OCI-LY1 (cell line): Measurements from ENCODE around the gene RPL27A.

Experiments used
- H2AFZ ChIP-seq: fragments of 200-600 bp; sonication (generic), shearing (Covaris generic); 2 replicates; pipeline ENCODE4 v1.6.0; 2014; ENCODE audit warnings: antibody characterized with exemption, mild to moderate bottlenecking, low read length
- H3F3A ChIP-seq: fragments of 200-600 bp; sonication (generic), shearing (Covaris generic); 2 replicates; pipeline ENCODE4 v1.6.0; 2014; ENCODE audit warnings: mild to moderate bottlenecking, antibody characterized with exemption, low read length, moderate library complexity; ENCODE audit not compliant: insufficient read depth
- H3K27ac ChIP-seq: fragments of 200-600 bp; sonication (generic); 2 replicates; pipeline ENCODE4 v1.5.1; 2014; ENCODE audit warnings: low read length, mixed run types, mild to moderate bottlenecking, low read depth; ENCODE audit not compliant: poor library complexity, severe bottlenecking
- H3K27me3 ChIP-seq: fragments of 200-600 bp; sonication (generic); 2 replicates; pipeline ENCODE4 v1.6.0; 2014; ENCODE audit warnings: antibody characterized with exemption, mild to moderate bottlenecking, low read length, moderate library complexity; ENCODE audit not compliant: insufficient read depth
- H3K36me3 ChIP-seq: fragments of 200-600 bp; sonication (generic); 2 replicates; pipeline ENCODE4 v1.6.1; 2014; ENCODE audit warnings: mild to moderate bottlenecking, antibody characterized with exemption, low read length, moderate library complexity, mixed read lengths; ENCODE audit not compliant: insufficient read depth
- H3K4me1 ChIP-seq: fragments of 200-600 bp; sonication (generic); 2 replicates; pipeline ENCODE4 v1.5.1; 2014; ENCODE audit warnings: mild to moderate bottlenecking, low read length, moderate library complexity; ENCODE audit not compliant: insufficient read depth, severe bottlenecking
- H3K4me2 ChIP-seq: fragments of 200-600 bp; sonication (generic), shearing (Covaris generic); 2 replicates; pipeline ENCODE4 v1.6.1; 2014; ENCODE audit warnings: low read length
- H3K4me3 ChIP-seq: fragments of 200-600 bp; sonication (generic); 2 replicates; pipeline ENCODE4 v1.5.1; 2014; ENCODE audit warnings: low read length, low read depth, mild to moderate bottlenecking, mixed read lengths; ENCODE audit not compliant: poor library complexity, severe bottlenecking
- H3K79me2 ChIP-seq: fragments of 200-600 bp; shearing (Covaris generic); 2 replicates; pipeline ENCODE4 v1.6.1; 2016; ENCODE audit warnings: mixed run types, low read length, mixed read lengths; ENCODE audit not compliant: insufficient read depth
- H3K9ac ChIP-seq: fragments of 200-600 bp; sonication (generic), shearing (Covaris generic); 2 replicates; pipeline ENCODE4 v1.6.1; 2014; ENCODE audit warnings: mild to moderate bottlenecking, low read length, mixed read lengths
- H3K9me2 ChIP-seq: fragments of 200-600 bp; sonication (generic), shearing (Covaris generic); 2 replicates; pipeline ENCODE4 v1.6.1; 2014; ENCODE audit warnings: low read depth, mild to moderate bottlenecking, low read length, mixed read lengths
- H3K9me3 ChIP-seq: fragments of 200-600 bp; shearing (Covaris generic); 2 replicates; pipeline ENCODE4 v1.6.1; 2014; ENCODE audit warnings: low read length, mixed read lengths
- H4K20me1 ChIP-seq: fragments of 200-600 bp; sonication (generic), shearing (Covaris generic); 2 replicates; pipeline ENCODE4 v1.6.0; 2016; ENCODE audit warnings: mild to moderate bottlenecking, low read length; ENCODE audit not compliant: insufficient read depth
- EZH2 ChIP-seq: fragments of 200-600 bp; sonication (generic), shearing (Covaris generic); IDR thresholded peaks from 2 replicates; pipeline ENCODE4 v1.8.0; 2017; ENCODE audit warnings: borderline replicate concordance, mixed run types, mild to moderate bottlenecking, antibody characterized with exemption, low read length, moderate library complexity, mixed read lengths
- TF ChIP-seq, protein P1 (sequence below): fragments of 200-600 bp; sonication (generic), shearing (Covaris generic); IDR thresholded peaks from 2 replicates; pipeline ENCODE4 v1.5.1; 2017; ENCODE audit warnings: mild to moderate bottlenecking, antibody characterized with exemption, low read length, moderate library complexity, mixed read lengths

The RPL27A gene

DNA sequence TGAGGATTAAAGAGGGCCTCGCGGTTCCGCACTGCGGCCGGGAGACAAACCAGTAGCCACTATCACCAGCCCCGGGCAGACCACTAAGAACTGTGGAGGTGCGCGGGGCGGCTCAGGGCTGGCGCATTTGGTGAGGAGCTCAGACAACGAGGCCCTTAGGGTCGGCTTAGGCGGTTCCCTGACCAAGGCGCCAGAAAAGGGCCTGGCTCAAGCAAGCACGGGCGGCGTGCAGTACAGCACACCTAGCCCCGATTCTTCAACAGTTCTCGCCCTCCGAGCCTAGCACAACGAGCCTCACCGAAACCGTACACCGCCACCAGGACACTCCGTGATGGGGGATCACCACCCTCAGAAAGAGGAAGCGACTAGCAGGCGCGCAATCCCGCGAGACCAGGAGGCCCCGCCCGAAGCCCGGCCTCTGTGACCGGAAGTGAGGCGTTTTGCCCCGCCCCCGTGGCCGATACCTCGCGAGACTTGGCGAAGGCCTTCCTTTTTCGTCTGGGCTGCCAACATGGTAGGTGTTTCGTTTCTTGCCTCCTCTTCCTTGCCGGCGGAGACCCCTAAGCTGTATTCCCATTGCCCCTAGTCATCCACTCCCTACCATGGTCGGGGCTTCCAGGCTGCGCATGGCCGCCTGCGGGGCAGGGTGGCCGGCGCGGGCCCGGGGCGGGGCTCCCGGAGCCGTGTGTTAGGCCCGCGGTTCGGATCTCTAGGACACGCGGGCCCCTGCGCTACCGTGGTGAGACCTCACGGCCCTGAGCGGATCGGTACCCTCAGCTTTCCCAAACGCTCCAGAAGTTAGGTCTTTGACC, at the start of gene RPL27A, which contains the start of gene TRIM66:
Gene RPL27A (plus strand): TSS at position 490 of the 812 bp plus-strand sequence. CDS start 22 bp downstream, at position 512.
Gene TRIM66 (minus strand): TSS at position 363 of the 812 bp plus-strand sequence. CDS start 10,391 bp downstream, outside the sequence.
- Histone ChIP-seq H3K79me2 (peaks cover 17% of the 10 kb centered on the region), H3F3A (peaks cover 14% of the 10 kb centered on the region; the same call in 1 of the 2 replicates), H3K9ac (peak within 1 kb of the TSS; percentile 90), H3K4me3 (peak within 1 kb of the TSS; percentile 79), H2AFZ (no peak within 1 kb of the TSS), H4K20me1 (no peaks in the 10 kb centered on the region), H3K36me3 (peaks cover 58% of the 10 kb centered on the region), H3K27me3 (no peaks in the 10 kb centered on the region), H3K27ac (peak within 1 kb of the TSS; percentile 99), H3K4me2 (peak within 1 kb of the TSS; percentile 91), H3K9me2 (no peaks in the 10 kb centered on the region), H3K9me3 (no peaks in the 10 kb centered on the region), H3K4me1 (peaks cover 43% of the 10 kb centered on the region)
- no peak for TF ChIP-seq EZH2
- TF ChIP-seq, protein P1, sequence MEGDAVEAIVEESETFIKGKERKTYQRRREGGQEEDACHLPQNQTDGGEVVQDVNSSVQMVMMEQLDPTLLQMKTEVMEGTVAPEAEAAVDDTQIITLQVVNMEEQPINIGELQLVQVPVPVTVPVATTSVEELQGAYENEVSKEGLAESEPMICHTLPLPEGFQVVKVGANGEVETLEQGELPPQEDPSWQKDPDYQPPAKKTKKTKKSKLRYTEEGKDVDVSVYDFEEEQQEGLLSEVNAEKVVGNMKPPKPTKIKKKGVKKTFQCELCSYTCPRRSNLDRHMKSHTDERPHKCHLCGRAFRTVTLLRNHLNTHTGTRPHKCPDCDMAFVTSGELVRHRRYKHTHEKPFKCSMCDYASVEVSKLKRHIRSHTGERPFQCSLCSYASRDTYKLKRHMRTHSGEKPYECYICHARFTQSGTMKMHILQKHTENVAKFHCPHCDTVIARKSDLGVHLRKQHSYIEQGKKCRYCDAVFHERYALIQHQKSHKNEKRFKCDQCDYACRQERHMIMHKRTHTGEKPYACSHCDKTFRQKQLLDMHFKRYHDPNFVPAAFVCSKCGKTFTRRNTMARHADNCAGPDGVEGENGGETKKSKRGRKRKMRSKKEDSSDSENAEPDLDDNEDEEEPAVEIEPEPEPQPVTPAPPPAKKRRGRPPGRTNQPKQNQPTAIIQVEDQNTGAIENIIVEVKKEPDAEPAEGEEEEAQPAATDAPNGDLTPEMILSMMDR, result no peak

DNA sequence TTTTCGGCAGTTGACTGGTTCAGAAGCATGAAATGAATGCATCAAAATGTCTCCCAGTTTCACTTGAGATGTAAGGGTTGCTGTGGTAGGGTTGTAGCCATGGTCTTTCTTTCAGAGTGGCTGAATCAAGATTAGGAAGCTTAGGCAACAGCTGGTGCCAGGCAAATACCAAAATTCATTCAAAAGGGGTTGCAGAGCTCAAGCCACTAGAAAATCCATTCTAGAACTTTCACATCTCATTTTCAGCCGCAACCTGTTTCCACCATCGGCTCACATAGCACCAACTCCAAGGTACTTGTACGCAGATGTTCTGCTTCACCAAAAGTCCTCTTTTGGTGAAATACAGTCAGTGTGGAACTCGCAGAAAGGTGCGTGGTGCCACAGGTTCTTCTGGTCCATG, 48.1 kb upstream of the RPL27A start:
- no peaks in the 10 kb centered on the region for H3K9me3 ChIP-seq
- H3K4me1 ChIP-seq, result no peaks in the 10 kb centered on the region
- H3K4me2 ChIP-seq, result no peak overlapping the region

DNA sequence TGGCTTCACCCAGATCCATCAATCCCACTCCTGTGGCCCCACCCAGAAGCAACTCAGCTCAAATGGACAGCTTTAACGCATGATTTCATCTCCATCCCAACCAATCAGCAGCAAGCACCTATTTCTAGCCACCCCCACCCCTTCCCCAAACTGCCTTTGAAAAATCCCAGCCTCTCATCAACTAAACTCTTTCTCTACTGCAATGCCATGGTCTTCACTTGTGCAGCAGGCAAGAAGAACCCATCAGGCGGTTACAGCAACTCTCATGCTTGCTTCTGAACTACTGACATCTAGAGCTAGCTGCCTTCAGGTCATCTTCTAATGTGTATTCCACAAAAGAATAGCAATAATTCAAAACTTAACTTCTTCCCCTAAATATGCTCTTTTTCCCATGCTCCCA, 46.5 kb upstream of the RPL27A start:
- Histone ChIP-seq H3K27ac (no peak overlapping the region), H3K27me3 (no peaks in the 10 kb centered on the region), H3F3A (no peaks in the 10 kb centered on the region), H3K4me1 (no peaks in the 10 kb centered on the region), H3K9me3 (no peaks in the 10 kb centered on the region), H3K36me3 (peaks cover 44% of the 10 kb centered on the region), H3K9ac (no peak overlapping the region), H3K9me2 (no peaks in the 10 kb centered on the region), H3K4me2 (no peak overlapping the region), H3K4me3 (no peak overlapping the region), H3K79me2 (no peaks in the 10 kb centered on the region), H2AFZ (no peak overlapping the region), H4K20me1 (no peaks in the 10 kb centered on the region)
- no peak for TF ChIP-seq EZH2
- TF ChIP-seq, protein P1, result no peak

More for the DNA sequence above, 48.1 kb upstream of the RPL27A start:
- no peaks in the 10 kb centered on the region for H4K20me1 ChIP-seq
- no peak overlapping the region for H3K27ac ChIP-seq
- H3K79me2 ChIP-seq, result no peaks in the 10 kb centered on the region
- no peak overlapping the region for H3K9ac ChIP-seq
- peaks cover 38% of the 10 kb centered on the region for H3K36me3 ChIP-seq
- no peaks in the 10 kb centered on the region for H3F3A ChIP-seq
- no peaks in the 10 kb centered on the region for H3K9me2 ChIP-seq
- H2AFZ ChIP-seq, result no peak overlapping the region
- H3K27me3 ChIP-seq, result no peaks in the 10 kb centered on the region
- no peak for TF ChIP-seq EZH2
- TF ChIP-seq, protein P1, result no peak
- no peak overlapping the region for H3K4me3 ChIP-seq
